GM23338 (cell line): ENCODE measurements around the gene NRF1.

Source experiments
- CREB1 ChIP-seq: fragments of 250-450 bp; sonication (Bioruptor Pico); IDR thresholded peaks from 2 replicates; pipeline ENCODE4 v1.5.0; 2020; ENCODE audit warnings: low read depth, mild to moderate bottlenecking, moderate library complexity
- CTCF ChIP-seq, 2 experiments: fragments of 200-600 bp in 1 of 2; sonication (generic) in 1 of 2; conservative IDR thresholded peaks; 2 replicates each; pipeline versions ENCODE4 v1.5.1 to v1.6.1; 2016 to 2017; ENCODE audit warnings: antibody characterized with exemption in 2 of 2, low read depth in 2 of 2, mild to moderate bottlenecking in 2 of 2, moderate library complexity in 1 of 2
- ETS1 ChIP-seq: IDR thresholded peaks from 2 replicates; pipeline ENCODE4 v1.6.1; 2016; ENCODE audit warnings: antibody characterized with exemption
- POLR2AphosphoS5 ChIP-seq: IDR thresholded peaks from 2 replicates; pipeline ENCODE4 v1.6.1; 2016; ENCODE audit warnings: antibody characterized with exemption, low read depth

- TF ChIP-seq POLR2AphosphoS5 (no peak), ETS1 (no peak), CTCF (conservative IDR thresholded peaks at IDR 0.05; ENCODE audit: low read depth in 2 of 2) (no peak), CREB1 (CRISPR knock-in tag) (no peak)
Measured at GRCh38 chr7:129655811-129656210, 44.3 kb downstream of the NRF1 start.
